GM23248 (cell line): ENCODE data around the gene EFNB3.

Source experiments
- EZH2 ChIP-seq: fragments of 200-600 bp; sonication (generic); IDR thresholded peaks from 2 replicates; pipeline ENCODE4 v1.6.1; 2018; ENCODE audit warnings: antibody characterized with exemption, mild to moderate bottlenecking; ENCODE audit not compliant: insufficient read depth, poor library complexity, severe bottlenecking
- EZH2phosphoT487 ChIP-seq: fragments of 200-600 bp; sonication (generic); IDR thresholded peaks from 2 replicates; pipeline ENCODE4 v1.6.1; 2018; ENCODE audit warnings: antibody characterized with exemption, moderate library complexity, mild to moderate bottlenecking, low read depth; ENCODE audit not compliant: insufficient read depth

DNA sequence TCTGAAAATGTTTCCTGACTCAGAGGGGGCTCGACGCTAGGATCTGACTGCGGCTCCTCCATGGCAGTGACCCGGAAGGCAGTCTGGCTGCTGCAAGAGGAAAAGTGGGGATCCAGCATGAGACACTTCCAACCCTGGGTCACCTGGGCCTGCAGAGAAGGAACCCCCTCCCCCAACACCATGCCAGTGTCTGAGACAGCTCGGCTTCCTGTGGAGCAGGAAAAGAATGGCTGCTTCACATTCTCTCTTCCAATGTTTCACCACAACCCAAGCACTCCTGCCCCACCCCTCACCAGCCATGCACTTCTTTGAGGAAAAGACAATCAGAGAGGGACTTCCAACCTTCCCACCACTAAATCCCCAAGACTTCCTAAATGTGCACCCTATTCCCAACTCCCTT is 28.5 kb upstream of the EFNB3 start:
- TF ChIP-seq EZH2 (no peak), EZH2phosphoT487 (no peak)
